ENCODE measurements around the gene TTC32.

Gene TTC32

GRCh38 chr2:19873014-19873413 lies 28.8 kb downstream of the TTC32 start:
- DNase-seq = no peak

- DNase-seq = no peak
Observed at GRCh38 chr2:19872302-19872701, 29.5 kb downstream of the TTC32 start.

- no peak for DNase-seq
Observed at GRCh38 chr2:19871836-19872235, 29.9 kb downstream of the TTC32 start.

DNA sequence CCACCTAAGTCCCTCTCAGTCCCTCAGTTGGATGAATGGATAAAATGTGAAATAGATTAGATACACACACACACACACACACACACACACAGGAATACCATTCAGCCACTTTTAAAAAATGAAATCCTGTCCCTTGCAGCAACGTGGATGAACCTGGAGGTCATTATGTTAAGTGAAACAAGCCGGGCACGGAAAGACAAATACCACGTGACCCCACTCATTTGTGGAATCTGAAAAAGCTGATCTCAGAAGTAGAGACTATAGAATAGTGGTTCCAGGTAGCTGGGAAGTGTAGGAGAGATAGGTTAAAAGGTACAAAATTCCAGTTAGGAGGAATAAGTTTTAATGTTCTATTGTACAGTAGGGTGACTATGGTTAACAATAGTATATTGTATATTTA lies 31.0 kb downstream of the TTC32 start:
- DNase-seq = no peak

GRCh38 chr2:19868701-19869580 lies 32.8 kb downstream of the TTC32 start:
- DNase-seq = peak; percentile 49

DNA sequence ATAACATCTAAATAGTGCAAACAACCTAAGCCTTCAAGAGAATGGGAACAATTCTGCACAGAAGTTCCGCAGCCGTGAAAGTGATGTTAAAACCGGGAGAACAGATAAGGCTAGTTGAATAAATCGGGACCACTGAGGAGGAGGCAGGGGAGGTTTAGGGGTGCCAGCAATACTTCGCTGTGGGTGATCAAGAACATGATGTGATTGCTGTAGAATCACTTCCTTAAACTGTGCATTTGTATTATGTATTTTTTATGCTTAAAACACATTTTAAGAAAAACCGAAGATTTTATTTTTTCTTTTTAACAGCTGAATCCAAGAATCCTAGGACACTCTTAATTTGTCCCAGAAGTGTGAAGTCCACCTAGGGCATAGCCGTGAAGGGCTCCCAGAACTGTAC lies 33.6 kb downstream of the TTC32 start:
- no peak for DNase-seq

GRCh38 chr2:19866771-19867170 lies 35.0 kb downstream of the TTC32 start:
- DNase-seq = no peak

DNA sequence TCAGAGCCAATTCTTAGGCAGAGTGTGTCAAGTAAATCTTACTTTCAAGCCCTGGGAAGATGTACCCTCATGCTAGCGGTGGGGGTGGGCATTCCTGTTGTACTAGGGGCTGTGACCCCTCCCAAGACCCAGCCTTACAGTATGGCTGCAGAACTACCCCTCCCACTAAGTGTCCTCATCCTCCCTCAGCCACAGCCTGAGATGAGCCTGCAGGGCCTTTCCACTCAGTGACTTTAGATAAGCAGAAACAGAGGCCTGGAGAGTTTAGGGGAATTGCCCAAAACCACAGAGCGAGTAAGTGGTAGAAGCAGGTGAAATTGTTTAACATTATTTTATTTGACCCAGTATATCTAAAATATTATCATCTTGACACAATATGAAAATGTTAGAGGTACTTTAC lies 36.6 kb downstream of the TTC32 start:
- no peak for DNase-seq

DNA sequence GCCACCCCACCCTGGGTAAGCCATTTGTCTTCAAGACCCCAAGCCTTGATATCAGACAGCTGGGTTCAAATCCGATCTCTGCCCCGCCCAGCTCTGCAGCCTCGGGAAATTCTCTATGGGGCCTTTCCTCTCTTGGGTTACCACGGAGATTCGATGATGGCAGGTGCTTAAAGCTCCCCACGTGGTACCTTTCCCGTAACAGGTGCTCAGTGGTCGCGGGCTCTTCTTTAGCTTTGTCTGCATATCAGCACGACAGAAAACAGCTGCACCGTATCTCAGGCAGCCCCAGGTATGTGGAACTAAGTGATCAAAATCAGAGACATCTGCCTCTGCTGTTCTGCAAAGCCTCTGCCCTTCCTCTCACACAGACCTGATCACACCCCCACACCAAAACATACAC lies 37.4 kb downstream of the TTC32 start:
- no peak for DNase-seq

DNA sequence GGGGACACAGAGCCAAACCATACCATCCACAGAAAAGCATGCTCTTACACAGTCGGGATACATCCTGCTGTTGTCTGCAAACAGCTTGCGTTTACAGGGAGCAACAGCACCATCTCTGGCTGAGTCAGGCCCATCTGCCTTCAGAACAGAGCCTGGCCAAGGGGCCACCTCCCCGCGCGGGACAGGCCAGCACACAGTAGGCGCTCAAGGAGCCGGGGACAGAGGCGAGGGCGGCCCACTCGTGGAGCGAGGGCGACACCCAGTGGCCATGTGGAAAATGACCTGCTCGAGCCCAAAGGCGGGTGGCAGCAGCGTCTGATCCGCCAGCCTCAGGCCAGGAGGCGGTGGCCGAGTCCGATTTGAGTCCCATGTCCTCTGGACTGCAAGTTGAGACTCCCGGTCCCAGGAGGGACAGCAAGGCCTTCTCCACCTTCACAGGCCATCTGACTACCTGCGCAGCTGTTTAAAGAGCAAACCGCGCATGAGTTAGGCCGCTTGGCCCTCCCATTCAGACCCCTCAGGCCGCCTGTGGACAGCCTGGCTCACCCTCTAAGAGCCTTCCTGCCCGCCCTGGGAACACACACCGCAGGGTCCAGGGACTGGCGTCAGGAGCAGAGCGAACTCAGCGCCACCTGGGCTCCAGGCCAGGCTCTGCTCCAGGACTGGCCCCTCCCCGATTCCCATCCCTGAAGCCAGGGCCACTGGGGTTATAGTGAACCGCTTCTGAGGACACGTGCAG lies 38.3 kb downstream of the TTC32 start:
- DNase-seq = peak; percentile 57

GRCh38 chr2:19861813-19862212 lies 40.0 kb downstream of the TTC32 start:
- no peak for DNase-seq

DNA sequence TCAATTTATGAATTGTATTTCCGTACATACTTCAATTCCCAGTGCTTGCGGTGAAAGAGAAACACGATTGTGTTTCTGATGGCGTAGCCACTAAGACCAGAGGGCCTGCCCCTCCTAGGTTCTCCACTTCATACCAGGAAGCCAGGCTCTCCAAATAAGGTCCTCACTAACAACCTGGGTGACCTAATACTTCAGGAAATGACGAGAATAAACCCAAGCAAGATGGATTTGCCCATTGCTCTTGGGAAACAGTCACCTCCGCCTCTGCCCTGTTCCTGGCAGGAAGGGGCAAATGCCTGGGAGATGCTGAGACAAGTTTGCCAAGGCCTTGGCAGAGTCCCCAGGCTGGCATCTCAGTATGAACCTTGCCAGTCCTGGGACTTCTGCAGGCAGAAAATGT lies 41.8 kb downstream of the TTC32 start:
- no peak for DNase-seq

- no peak for DNase-seq
Observed at GRCh38 chr2:19859565-19859964, 42.2 kb downstream of the TTC32 start.

- DNase-seq = no peak
Observed at GRCh38 chr2:19857806-19858205, 44.0 kb downstream of the TTC32 start.

GRCh38 chr2:19857100-19857499 lies 44.7 kb downstream of the TTC32 start:
- DNase-seq = no peak

GRCh38 chr2:19855542-19856431 lies 46.0 kb downstream of the TTC32 start:
- no peak for DNase-seq

GRCh38 chr2:19854596-19855541 lies 46.9 kb downstream of the TTC32 start:
- no peak for DNase-seq

DNA sequence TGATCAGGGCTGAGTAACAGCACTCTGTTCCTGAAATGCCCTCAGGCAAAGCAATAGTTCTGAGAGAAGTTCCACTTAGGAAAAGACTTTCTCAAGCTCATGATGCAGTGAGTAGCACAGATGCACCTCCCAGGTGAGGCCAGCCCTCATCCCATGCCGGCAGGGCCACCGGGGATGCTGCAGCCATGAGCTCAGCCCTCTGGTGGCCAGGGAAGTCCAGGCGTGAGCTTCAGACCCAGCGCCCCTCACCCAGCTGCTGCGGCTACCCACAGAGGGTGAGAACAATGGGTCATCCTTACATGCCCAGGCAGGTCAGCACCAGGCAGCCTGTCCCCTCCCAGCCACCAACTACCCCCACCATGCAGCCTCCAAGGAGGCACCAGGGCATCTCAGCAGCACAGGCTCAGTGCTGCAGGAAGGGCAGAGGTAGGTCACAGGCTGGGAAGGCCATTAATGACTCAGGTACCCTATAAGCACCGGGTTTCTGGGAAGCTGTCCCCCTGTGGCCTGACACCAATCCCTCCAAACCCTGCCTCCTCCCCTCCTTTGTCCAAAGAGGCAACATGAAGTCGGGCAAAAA lies 50.6 kb downstream of the TTC32 start:
- no peak for DNase-seq

DNA sequence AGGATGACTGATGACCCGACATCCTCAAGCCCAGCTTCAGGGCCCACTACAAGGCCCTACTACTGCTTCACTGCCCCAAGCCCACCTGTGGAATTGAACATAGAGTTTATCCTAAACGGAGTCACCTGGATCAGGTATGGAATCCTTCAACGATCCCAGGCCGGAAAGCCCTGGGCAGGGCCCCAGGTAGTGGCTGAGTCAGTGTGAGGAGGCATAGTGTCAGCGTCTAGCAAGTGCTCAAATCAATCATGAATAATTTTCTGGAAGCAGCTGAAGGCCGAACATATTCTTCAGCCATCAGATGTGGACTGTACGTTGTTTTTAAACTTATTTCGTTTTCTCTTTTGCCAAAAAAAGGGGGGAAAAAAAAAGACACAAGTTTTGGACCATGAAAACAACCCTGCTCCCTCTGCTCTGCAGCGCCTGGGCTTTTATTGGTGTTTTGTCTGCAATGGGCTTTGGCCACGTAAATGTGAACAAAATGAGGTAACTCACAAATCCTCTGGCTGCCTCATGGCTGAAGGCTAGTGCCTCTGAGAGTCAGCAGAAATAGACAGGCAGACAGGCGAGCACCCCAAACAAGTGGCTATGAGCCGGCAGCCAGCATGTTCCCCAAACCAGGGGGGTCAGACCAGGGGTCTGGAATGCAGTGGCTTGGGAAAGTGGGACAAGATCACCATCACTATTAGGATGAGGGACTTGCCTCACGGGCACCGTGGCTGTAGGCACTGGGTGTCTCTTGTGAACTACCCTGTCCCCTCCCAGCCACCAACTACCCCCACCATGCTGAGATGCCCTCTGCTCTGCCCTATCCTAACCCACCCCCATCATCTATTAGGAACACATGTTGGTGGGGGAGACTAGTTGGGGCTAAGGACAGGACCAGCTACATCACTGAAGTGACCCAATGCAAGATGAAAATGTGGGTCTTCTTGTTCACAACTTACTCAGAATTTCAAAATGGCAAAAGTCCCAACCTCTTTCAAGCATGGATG lies 51.4 kb downstream of the TTC32 start:
- DNase-seq = no peak

- no peak for DNase-seq
Observed at GRCh38 chr2:19848952-19849351, 52.8 kb downstream of the TTC32 start.

Data from stimulated activated CD4-positive, alpha-beta T cell treated with anti-CD3 and anti-CD28 coated beads, Interleukin-1b, Interleukin-23, amount 100 ng/mL, for 48 hours (primary cell).